HK-2 (cell line): Measurements from ENCODE around the gene BTNL2.
"Not testable (repeated sequence)": the region's sequence is repeated elsewhere in the genome, so short reads cannot be mapped to it uniquely, and the experiment has no call there.

Experiments
- DNase-seq: peaks from one replicate; pipeline ENCODE4 v3.0.0-alpha.2; 2018; ENCODE audit not compliant: unreplicated experiment

The BTNL2 gene

GRCh38 chr6:32370505-32370904 lies 36.5 kb downstream of the BTNL2 start:
- DNase-seq: no peak

GRCh38 chr6:32369660-32370059 lies 37.3 kb downstream of the BTNL2 start:
- peak; percentile 30 for DNase-seq

GRCh38 chr6:32367644-32368043 lies 39.3 kb downstream of the BTNL2 start:
- no peak for DNase-seq

GRCh38 chr6:32359225-32359624 lies 47.8 kb downstream of the BTNL2 start:
- not testable (repeated sequence) for DNase-seq

GRCh38 chr6:32358548-32358947 lies 48.4 kb downstream of the BTNL2 start:
- DNase-seq: not testable (repeated sequence)

GRCh38 chr6:32355018-32355417 lies 52.0 kb downstream of the BTNL2 start:
- no peak for DNase-seq

- DNase-seq: no peak
These were observed 53.6 kb downstream of the BTNL2 start for GRCh38 chr6:32353348-32353747.
